HT-29 (cell line): Measurements from ENCODE around the gene SLC25A6. TPM values are rescaled to one million over a fixed set of nuclear protein-coding genes. Genes with fewer than 3 reads are reported as not detected.
"Not testable (repeated sequence)": the region's sequence is repeated elsewhere in the genome, so short reads cannot be mapped to it uniquely, and the experiment has no call there.

ENCODE experiments used
- DNase-seq: peaks from one replicate; pipeline ENCODE4 v3.0.0-alpha.2; 2015; ENCODE audit warnings: low spot score
- total RNA-seq: library from RNA; depleted of rRNA; stranded (reverse); fragments of >200 nt; shearing (Covaris generic); gene quantifications from 2 replicates; pipeline ENCODE4 v1.2.3, GENCODE V29; 2014; rRNA removed

Gene SLC25A6
- total RNA-seq, 1 experiment from 2014 or later, result 299 TPM

- DNase-seq, result no peak
These were observed 36.5 kb downstream of the SLC25A6 start for GRCh38 chrX:1355131-1356046.

- DNase-seq, result no peak
These were observed 37.6 kb downstream of the SLC25A6 start for GRCh38 chrX:1354036-1355019.

- no peak for DNase-seq
These were observed 39.8 kb downstream of the SLC25A6 start for GRCh38 chrX:1351981-1352714.

- not testable (repeated sequence) for DNase-seq
These were observed 42.3 kb downstream of the SLC25A6 start for GRCh38 chrX:1349606-1350005.

- no peak for DNase-seq
These were observed 50.2 kb downstream of the SLC25A6 start for GRCh38 chrX:1341545-1342184.

- DNase-seq, result no peak
These were observed 54.7 kb downstream of the SLC25A6 start for GRCh38 chrX:1336948-1337779.

GRCh38 chrX:1336331-1336943, 55.5 kb downstream of the SLC25A6 start, which contains the start of gene IL3RA:
IL3RA (plus strand) TSS chrX:1336785; CDS start chrX:1341766, 4,981 bp downstream.
- no peak for DNase-seq

Other genes starting within 250 kb of the SLC25A6 start
- gene CRLF2, start 179.5 kb downstream of the SLC25A6 start, total RNA-seq, result not detected in 2 replicates
- gene CSF2RA, start 123.3 kb downstream of the SLC25A6 start, total RNA-seq, result not detected in 2 replicates
- gene IL3RA, start 55.3 kb downstream of the SLC25A6 start, total RNA-seq, result not detected in 2 replicates
- 11.6 and 15.2 TPM in 2 replicates for gene ASMTL, start 60.8 kb upstream of the SLC25A6 start, total RNA-seq
- gene P2RY8, start 145.1 kb upstream of the SLC25A6 start, total RNA-seq, result not detected in 2 replicates
- gene AKAP17A, start 199.5 kb upstream of the SLC25A6 start, total RNA-seq, result 34.9 and 38.3 TPM in 2 replicates
- 0.10 TPM in 1 of 2 replicates, not detected in the other for gene ASMT, start 222.9 kb upstream of the SLC25A6 start, total RNA-seq